KMS-11 (cell line): ENCODE data around the gene ANGPTL8.

Source experiments
- H2AFZ ChIP-seq: fragments of 200-600 bp; sonication (generic); 2 replicates; pipeline ENCODE4 v1.6.1; 2016; ENCODE audit warnings: antibody characterized with exemption, mixed run types, low read depth
- H3K27ac ChIP-seq: fragments of 200-600 bp; sonication (generic); 2 replicates; pipeline ENCODE4 v1.6.1; 2016; ENCODE audit warnings: mild to moderate bottlenecking, mixed run types
- H3K27me3 ChIP-seq: fragments of 200-600 bp; sonication (generic); 2 replicates; pipeline ENCODE4 v1.6.1; 2017; ENCODE audit warnings: mild to moderate bottlenecking, low read depth, mixed run types, moderate library complexity; ENCODE audit not compliant: insufficient read depth
- H3K36me3 ChIP-seq: fragments of 200-600 bp; sonication (generic); 2 replicates; pipeline ENCODE4 v1.6.1; 2017; ENCODE audit warnings: mild to moderate bottlenecking, mixed run types; ENCODE audit not compliant: insufficient read depth
- H3K4me1 ChIP-seq: fragments of 200-600 bp; sonication (generic); 2 replicates; pipeline ENCODE4 v1.6.1; 2016; ENCODE audit warnings: mild to moderate bottlenecking, low read depth, mixed run types; ENCODE audit not compliant: poor library complexity, severe bottlenecking
- H3K4me2 ChIP-seq: fragments of 200-600 bp; sonication (generic); 2 replicates; pipeline ENCODE4 v1.7.0; 2016; ENCODE audit warnings: mild to moderate bottlenecking, mixed run types
- H3K4me3 ChIP-seq: fragments of 200-600 bp; sonication (generic); IDR thresholded peaks from 2 replicates; pipeline ENCODE4 v1.6.1; 2017; ENCODE audit warnings: low read depth, low read length, mixed read lengths; ENCODE audit not compliant: insufficient read depth
- H3K79me2 ChIP-seq: fragments of 200-600 bp; sonication (generic); 2 replicates; pipeline ENCODE4 v1.6.1; 2016; ENCODE audit warnings: low read depth, mixed run types; ENCODE audit not compliant: insufficient read depth
- H3K9ac ChIP-seq: fragments of 200-600 bp; sonication (generic); 2 replicates; pipeline ENCODE4 v1.6.1; 2016; ENCODE audit warnings: mild to moderate bottlenecking, mixed run types
- H4K20me1 ChIP-seq: fragments of 200-600 bp; sonication (generic); 2 replicates; pipeline ENCODE4 v1.6.1; 2016; ENCODE audit warnings: mild to moderate bottlenecking, mixed run types; ENCODE audit not compliant: insufficient read depth
- TF ChIP-seq, protein P1 (sequence below): fragments of 200-600 bp; sonication (generic); conservative IDR thresholded peaks from 2 replicates; pipeline ENCODE4 v1.6.1; 2017; ENCODE audit warnings: low read depth, mild to moderate bottlenecking, antibody characterized with exemption, low read length, moderate library complexity, mixed read lengths

Gene ANGPTL8

GRCh38 chr19:11192957-11193939 lies 46.2 kb upstream of the ANGPTL8 start:
- H3K9ac ChIP-seq, result no peak overlapping the region
- H3K4me1 ChIP-seq, result peaks cover 5% of the 10 kb centered on the region
- no peaks in the 10 kb centered on the region for H3K27me3 ChIP-seq
- H3K4me3 ChIP-seq, result no peak overlapping the region
- TF ChIP-seq, protein P1, sequence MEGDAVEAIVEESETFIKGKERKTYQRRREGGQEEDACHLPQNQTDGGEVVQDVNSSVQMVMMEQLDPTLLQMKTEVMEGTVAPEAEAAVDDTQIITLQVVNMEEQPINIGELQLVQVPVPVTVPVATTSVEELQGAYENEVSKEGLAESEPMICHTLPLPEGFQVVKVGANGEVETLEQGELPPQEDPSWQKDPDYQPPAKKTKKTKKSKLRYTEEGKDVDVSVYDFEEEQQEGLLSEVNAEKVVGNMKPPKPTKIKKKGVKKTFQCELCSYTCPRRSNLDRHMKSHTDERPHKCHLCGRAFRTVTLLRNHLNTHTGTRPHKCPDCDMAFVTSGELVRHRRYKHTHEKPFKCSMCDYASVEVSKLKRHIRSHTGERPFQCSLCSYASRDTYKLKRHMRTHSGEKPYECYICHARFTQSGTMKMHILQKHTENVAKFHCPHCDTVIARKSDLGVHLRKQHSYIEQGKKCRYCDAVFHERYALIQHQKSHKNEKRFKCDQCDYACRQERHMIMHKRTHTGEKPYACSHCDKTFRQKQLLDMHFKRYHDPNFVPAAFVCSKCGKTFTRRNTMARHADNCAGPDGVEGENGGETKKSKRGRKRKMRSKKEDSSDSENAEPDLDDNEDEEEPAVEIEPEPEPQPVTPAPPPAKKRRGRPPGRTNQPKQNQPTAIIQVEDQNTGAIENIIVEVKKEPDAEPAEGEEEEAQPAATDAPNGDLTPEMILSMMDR, result no peak
- H3K4me2 ChIP-seq, result no peak overlapping the region
- no peak overlapping the region for H2AFZ ChIP-seq
- H4K20me1 ChIP-seq, result no peaks in the 10 kb centered on the region
- no peak overlapping the region for H3K27ac ChIP-seq
- H3K79me2 ChIP-seq, result no peaks in the 10 kb centered on the region
- H3K36me3 ChIP-seq, result no peaks in the 10 kb centered on the region

GRCh38 chr19:11194173-11194572 lies 45.2 kb upstream of the ANGPTL8 start:
- H3K79me2 ChIP-seq, result no peaks in the 10 kb centered on the region
- no peaks in the 10 kb centered on the region for H3K36me3 ChIP-seq
- H3K4me1 ChIP-seq, result peaks cover 6% of the 10 kb centered on the region
- H2AFZ ChIP-seq, result no peak overlapping the region
- H3K4me2 ChIP-seq, result no peak overlapping the region
- H4K20me1 ChIP-seq, result no peaks in the 10 kb centered on the region
- H3K27me3 ChIP-seq, result no peaks in the 10 kb centered on the region
- no peak overlapping the region for H3K9ac ChIP-seq
- no peak overlapping the region for H3K27ac ChIP-seq
- H3K4me3 ChIP-seq, result no peak overlapping the region
- TF ChIP-seq, protein P1, result no peak

GRCh38 chr19:11194656-11195558 lies 44.5 kb upstream of the ANGPTL8 start:
- no peak overlapping the region for H3K4me2 ChIP-seq
- no peaks in the 10 kb centered on the region for H3K79me2 ChIP-seq
- no peak overlapping the region for H3K9ac ChIP-seq
- H3K36me3 ChIP-seq, result no peaks in the 10 kb centered on the region
- H3K4me1 ChIP-seq, result peaks cover 6% of the 10 kb centered on the region
- no peaks in the 10 kb centered on the region for H4K20me1 ChIP-seq
- TF ChIP-seq, protein P1, result no peak
- H3K27me3 ChIP-seq, result no peaks in the 10 kb centered on the region
- no peak overlapping the region for H3K4me3 ChIP-seq
- H3K27ac ChIP-seq, result no peak overlapping the region
- H2AFZ ChIP-seq, result no peak overlapping the region

DNA sequence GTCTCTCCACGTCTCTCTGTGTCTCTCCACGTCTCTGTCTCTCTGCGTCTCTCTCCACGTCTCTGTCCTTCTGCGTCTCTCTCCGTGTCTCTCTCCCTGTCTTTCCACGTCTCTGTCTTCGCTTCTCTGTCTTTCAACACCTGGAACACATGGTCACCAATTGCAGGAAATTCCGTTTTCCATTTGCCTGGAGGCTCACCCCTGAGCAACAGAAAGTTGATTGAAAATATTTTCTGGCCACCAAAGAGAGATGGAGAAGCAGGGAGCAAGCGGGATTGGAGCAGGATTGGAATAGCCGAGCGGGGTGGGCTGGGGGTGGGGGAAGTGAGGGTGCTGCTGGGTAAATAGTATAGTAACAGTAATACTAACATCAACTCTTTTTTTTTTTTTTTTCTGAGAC lies 43.7 kb upstream of the ANGPTL8 start:
- H3K4me3 ChIP-seq, result no peak overlapping the region
- no peaks in the 10 kb centered on the region for H3K27me3 ChIP-seq
- no peak overlapping the region for H2AFZ ChIP-seq
- no peaks in the 10 kb centered on the region for H3K79me2 ChIP-seq
- no peak overlapping the region for H3K27ac ChIP-seq
- no peak overlapping the region for H3K4me2 ChIP-seq
- H4K20me1 ChIP-seq, result no peaks in the 10 kb centered on the region
- H3K36me3 ChIP-seq, result no peaks in the 10 kb centered on the region
- H3K4me1 ChIP-seq, result peaks cover 6% of the 10 kb centered on the region
- no peak overlapping the region for H3K9ac ChIP-seq
- TF ChIP-seq, protein P1, result no peak
